GM18907 (cell line): ENCODE measurements around the gene MYL12B.
"Not testable (repeated sequence)": the region's sequence is repeated elsewhere in the genome, so short reads cannot be mapped to it uniquely, and the experiment has no call there.

Source experiments
- ATAC-seq: cut with Tn5 transposase; IDR thresholded peaks from one replicate; pipeline ENCODE4 v1.9.1; 2021; ENCODE audit warnings: mild to moderate bottlenecking, moderate library complexity; ENCODE audit not compliant: unreplicated experiment

The MYL12B gene

DNA sequence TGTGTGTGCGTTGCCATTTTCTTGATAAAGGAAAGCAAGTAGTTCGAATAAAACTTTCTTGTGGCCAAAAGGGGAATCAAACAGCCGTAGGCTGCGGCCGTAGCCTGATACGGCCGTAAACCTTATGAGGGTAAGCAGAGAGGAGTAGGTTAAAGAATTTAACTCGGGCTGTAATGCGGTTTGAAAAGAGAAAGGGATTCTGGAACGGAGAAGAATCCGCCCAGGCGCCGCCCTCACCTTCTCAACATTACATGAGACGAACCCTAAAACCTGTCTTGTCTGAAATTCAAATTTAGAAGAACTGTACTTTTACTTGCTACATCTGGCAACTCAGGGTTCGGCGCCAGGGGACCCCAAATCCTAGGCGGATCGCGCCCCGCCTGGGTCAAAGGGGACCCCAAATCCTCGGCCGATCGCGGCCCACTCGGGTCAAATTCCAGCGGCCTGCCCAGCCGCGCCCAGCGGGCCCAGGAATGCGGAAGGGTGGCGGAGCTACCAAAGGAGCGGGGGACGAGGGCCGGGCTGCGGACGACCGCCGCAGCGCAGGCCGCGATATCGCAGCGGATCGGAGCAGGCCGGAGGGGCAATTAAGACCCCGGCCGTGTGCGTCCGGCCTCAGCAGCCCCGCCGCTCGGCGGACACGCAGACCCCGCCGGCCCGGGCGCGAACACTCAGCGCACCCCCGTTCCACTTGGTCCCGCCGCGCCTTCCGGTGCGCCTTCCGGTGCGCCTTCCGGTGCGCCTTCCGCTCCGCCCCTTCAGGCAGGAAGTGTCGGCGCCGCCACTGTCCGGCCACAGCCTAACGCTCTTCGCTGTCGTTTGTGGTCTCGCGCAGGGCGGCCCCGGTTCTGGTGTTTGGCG is at the start of gene MYL12B:
MYL12B (plus strand) TSS at position 761 of the 861 bp plus-strand sequence. CDS start 10,766 bp downstream, outside the sequence.
- ATAC-seq: peak; percentile 89

DNA sequence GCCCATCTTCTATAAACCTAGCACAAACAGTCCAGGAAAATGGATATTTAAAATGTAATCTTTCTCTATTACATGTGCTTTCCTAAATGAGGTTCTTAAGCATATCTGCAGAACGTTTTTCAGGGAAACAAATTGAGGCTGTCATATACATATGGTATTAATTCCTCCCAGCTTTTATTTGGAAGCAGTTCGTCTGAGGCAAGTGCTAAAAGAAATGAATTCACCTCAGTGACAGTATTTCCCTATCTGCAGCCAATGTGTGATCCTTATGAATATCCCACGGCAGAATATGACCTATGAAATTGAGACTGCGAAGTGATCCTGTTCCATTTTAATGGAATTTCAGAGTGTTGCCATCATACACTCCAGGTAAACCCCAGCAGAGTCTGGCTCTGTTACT is 49.3 kb upstream of the MYL12B start:
- ATAC-seq: no peak

- no peak for ATAC-seq
Observed at GRCh38 chr18:3213300-3214059, 48.5 kb upstream of the MYL12B start.

DNA sequence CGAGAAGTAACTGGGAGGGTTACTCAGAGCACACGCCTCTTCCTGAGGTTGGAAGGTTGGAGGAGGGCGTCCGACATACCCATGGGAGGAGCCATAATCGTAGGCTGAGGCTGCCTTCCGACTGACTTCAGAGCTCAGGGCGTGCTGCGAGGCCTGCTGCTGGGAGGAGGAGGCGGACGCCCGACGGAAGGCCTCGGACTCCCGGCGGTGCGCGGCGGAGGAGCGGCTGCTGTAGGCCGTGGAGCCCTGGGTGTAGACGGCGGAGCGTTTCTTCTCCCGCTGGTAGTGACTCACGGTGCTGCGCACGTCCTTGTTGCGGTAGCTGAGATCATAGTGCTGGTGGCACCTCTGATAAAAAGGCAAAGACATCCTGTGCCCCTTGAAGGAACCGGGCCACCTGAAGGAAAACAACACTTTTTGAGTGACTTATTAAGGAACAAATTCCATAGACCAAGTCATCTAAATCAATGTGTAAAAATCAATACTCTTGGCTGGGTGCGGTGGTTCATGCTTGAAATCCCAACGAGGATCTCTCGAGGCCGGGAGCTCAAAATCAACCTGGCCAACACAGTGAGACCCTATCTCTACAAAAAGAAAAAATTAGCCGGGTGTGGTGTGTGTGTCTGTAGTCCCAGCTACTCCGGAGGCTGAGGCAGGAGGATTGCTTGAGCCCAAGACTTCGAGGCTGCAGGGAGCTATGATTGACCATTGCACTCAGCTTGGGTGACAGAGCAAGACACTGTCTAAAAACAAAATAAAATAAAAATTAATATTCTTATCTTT is 46.9 kb upstream of the MYL12B start:
- no peak for ATAC-seq

GRCh38 chr18:3216987-3217386 is 44.9 kb upstream of the MYL12B start:
- ATAC-seq: no peak

DNA sequence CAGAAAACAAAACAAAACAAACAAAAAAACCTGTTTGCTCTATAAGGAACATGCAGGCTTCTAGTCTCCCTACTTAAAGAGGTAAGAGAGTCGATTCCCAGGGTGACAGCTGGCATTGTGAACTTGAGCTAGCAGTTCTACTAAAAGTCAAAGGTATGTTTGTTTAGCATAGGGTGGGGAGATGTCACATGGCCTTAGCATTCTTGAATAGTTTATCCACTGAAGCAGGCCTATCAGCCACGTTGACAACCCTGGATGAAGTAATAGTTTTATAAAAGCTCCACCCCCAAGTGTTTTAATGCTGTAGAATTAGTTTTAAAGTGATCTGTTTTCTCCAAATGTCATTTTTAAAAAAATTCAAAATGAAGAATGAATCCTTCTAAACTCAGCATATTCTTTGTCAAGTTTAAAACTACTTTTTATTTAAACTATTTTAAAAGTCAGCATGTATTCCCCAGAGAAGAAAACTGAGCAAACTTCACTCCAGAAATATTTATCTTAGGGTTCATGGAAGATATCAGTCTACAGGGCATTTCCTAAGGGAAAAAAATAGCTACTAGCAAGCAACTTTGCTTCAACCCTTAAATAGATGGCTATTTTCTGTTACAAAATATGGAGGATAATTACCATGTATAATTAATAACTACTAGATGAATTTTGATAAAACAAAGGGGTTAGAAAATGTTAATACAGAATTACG is 43.8 kb upstream of the MYL12B start:
- ATAC-seq: no peak

- no peak for ATAC-seq
Observed at GRCh38 chr18:3218819-3219218, 43.1 kb upstream of the MYL12B start.

- ATAC-seq: no peak
Observed at GRCh38 chr18:3219241-3219630, 42.7 kb upstream of the MYL12B start.

DNA sequence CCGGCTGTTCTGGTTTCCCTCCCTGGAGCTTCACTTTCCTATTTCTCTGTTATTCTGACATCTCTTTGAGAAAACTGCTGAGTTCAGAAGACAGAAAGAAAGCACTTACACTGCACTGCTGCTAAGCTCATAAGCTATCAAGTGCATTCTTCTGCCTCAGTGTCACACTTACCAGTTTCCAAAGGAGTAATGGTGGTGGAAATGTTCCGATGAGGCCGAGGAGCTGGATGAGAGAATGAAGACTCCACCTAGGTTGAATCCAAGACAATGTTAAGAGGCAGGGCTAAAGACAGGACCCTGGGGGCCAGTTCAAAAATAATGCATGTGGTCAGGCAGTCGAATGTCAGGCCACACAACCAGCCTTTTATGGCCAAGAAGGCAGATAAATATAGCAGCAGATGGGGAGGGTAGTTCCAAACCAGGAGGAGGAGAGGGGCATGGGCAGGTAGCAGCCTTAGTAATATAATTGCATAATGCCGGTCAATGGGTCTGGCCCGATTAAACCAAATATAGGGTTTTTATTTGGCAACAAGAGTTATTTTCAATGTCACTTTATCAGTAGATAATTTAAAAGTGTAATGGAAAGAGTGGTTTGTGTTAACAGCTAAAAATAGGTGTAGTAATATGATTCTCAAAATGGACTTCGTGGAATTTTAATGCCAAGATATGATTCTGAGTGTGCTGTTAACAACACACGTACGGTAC is 42.1 kb upstream of the MYL12B start, which contains the start of gene MYOM1:
MYOM1 (minus strand) TSS at position 338 of the 705 bp plus-strand sequence. CDS start 4,745 bp downstream, outside the sequence.
- ATAC-seq: no peak

GRCh38 chr18:3220868-3221267 is 41.1 kb upstream of the MYL12B start:
- not testable (repeated sequence) for ATAC-seq

DNA sequence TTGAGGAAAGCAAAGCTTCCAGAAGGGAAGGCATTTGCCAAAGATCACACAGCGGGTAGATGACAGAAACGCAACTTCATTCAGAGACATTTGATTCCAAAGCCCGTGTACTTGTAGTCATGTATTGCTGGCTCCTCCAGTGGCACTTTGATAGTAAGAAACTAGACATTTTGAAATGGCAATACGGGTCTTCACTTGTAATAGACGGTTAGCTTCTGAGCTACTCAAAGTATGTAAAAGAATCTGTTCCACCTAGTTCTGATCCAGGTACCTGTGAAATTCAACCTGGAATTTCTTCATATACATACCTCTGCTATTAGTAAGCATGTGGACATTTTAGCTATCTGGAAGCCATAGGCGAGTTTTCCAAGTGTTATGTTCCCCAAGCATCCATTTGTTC is 40.4 kb upstream of the MYL12B start:
- no peak for ATAC-seq

GRCh38 chr18:3223356-3223755 is 38.6 kb upstream of the MYL12B start:
- ATAC-seq: no peak

GRCh38 chr18:3224223-3224622 is 37.7 kb upstream of the MYL12B start:
- no peak for ATAC-seq

DNA sequence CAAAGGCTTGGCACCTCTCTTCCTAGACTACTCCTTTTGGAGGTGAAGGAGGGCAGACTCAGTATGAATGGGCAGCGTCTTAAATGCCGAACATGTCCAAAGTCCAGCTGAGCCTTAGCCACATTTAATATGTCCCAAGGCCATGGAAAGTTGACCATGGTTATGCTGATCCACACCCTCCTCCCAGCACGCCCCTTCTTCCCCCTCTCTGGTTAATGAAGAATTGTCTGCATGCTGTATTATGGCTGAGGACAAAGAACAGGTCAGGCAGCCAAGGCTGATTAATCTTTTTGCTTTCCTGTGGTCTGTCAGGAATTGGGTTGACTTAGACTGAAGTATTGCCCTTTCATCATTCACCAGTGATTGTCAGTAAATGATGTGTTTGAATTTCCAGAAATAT is 36.3 kb upstream of the MYL12B start:
- no peak for ATAC-seq

DNA sequence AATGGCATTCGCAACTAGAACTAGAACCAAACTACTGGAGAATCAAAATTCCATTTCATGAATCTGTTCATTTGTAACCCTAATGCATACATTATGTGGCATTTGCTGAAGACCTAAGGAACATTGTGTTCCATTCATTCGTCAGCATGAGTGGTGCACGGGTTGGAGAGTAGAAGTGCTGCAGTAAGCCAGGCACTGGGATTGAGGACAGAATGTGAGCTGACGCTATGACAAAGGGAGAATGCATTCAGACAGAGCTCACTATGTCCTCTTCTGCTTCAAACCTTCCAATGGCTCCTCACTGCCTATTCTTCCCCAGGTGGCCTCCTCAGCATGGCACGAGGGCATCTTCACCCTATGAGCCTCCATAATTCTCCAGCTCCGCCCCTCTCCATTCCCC is 35.9 kb upstream of the MYL12B start:
- ATAC-seq: no peak

DNA sequence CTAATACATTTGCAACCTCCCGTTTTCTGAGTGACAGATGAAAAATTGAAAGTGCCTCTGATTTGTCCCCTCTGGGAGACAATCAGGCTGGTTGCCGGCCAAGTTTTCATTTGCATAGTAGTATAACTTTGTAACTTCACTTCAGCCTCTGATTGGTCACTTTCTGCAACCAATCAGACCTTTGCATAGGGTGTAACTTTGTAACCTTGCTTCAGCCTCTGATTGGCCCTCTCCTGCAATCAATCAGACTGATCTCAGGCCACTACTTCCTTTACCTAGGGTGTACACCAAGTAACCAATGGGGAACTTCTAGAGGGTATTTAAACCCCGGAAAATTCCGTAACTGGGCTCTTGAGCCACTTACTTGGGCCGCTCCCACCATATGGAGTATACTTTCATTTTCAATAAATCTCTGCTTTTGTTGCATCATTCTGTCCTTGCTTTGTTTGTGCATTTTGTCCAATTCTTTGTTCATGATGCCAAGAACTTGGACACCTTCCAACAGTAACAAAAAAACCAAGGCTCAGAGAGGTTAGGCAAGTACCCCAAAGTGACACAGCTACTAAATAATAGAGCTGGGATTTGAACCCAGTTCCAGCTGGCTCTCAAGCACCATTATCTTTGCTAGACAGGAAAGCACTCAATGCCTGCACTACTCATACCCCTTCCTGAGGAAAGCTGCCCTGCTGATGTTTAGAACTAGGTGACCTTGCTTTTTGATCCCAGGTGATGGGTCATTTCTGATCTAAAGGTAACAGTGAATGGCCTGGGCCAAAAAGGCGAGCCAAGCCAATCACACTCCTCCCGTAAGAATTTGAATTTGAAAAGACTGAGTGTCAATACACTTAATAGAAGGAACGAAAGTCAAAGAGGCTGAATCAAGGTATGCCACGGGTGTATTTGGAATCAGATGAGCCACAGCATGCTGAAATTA is 31.3 kb upstream of the MYL12B start:
- no peak for ATAC-seq

GRCh38 chr18:3233004-3233403 is 28.9 kb upstream of the MYL12B start:
- no peak for ATAC-seq

DNA sequence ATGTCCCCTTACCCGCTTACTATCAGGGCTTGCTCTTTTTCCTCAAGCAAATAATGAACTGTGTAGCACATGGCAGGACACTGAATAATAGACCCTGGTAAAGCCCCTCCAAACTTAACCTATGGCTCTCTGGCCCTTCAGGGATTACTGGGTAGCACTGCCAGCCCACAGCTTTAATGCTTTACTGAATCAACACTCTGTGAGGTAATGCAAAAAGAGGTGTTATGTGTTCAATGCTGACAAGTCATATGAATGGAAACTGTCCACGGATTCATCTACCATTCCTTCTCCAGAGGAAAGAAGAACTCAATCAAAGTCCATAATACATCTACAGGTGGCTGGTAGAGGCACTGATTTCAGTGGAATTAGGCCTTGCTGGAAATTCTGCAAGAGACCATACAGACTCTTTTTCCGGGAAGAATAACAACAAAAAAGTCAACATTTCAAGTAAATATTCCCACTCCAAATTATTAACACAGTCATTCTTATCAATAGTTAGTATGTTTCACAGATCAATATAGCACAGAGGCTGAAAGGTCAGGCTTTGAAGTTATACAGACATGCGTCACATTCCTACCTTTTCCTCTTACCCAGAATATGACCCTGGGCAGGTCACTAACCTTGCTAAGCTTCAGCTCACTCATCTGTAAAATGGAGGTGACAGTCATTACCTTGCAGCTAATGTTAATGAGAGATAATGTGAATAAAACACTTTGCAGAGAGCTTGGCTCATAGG is 28.3 kb upstream of the MYL12B start:
- no peak for ATAC-seq
